Caki2 (cell line): ENCODE measurements around the gene TOR1AIP1. TPM values are rescaled to one million over a fixed set of nuclear protein-coding genes. Genes with fewer than 3 reads are reported as not detected.
"Not testable (repeated sequence)": the region's sequence is repeated elsewhere in the genome, so short reads cannot be mapped to it uniquely, and the experiment has no call there.

Experiments
- DNase-seq: peaks from one replicate; pipeline ENCODE4 v3.0.0-alpha.2; 2015; ENCODE audit warnings: low read depth
- in situ Hi-C: cut with HindIII; loops from 2 replicates; pipeline ENCODE4 v1.10.0; 2016; ENCODE audit warnings: low sequenced_read_pairs, low pct_unique_long_range_greater_than_20kb, mixed read lengths
- total RNA-seq: library from RNA; depleted of rRNA; stranded (reverse); fragments of >200 nt; shearing (Covaris generic); gene quantifications from 2 replicates; pipeline ENCODE4 v1.2.3, GENCODE V29; 2014; ENCODE audit warnings: low replicate concordance; rRNA removed

The TOR1AIP1 gene, protein sequence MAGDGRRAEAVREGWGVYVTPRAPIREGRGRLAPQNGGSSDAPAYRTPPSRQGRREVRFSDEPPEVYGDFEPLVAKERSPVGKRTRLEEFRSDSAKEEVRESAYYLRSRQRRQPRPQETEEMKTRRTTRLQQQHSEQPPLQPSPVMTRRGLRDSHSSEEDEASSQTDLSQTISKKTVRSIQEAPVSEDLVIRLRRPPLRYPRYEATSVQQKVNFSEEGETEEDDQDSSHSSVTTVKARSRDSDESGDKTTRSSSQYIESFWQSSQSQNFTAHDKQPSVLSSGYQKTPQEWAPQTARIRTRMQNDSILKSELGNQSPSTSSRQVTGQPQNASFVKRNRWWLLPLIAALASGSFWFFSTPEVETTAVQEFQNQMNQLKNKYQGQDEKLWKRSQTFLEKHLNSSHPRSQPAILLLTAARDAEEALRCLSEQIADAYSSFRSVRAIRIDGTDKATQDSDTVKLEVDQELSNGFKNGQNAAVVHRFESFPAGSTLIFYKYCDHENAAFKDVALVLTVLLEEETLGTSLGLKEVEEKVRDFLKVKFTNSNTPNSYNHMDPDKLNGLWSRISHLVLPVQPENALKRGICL
- total RNA-seq, result 17.7 and 20.9 TPM in 2 replicates

GRCh38 chr1:179882253-179883039 is at the start of gene TOR1AIP1:
TOR1AIP1 (plus strand) TSS chr1:179882285; CDS start chr1:179882503, 218 bp downstream.
- peak; percentile 98 for DNase-seq
- in situ Hi-C loops, result no loop called here

GRCh38 chr1:179836686-179837445 is 45.2 kb upstream of the TOR1AIP1 start:
- DNase-seq, in situ Hi-C loops: not testable (repeated sequence)

GRCh38 chr1:179840107-179840506 is 42.0 kb upstream of the TOR1AIP1 start:
- DNase-seq, result no peak
- in situ Hi-C loops, result no loop called here

GRCh38 chr1:179848233-179848632 is 33.9 kb upstream of the TOR1AIP1 start:
- no peak for DNase-seq

GRCh38 chr1:179853102-179853501 is 29.0 kb upstream of the TOR1AIP1 start:
- in situ Hi-C loops, result no loop called here
- no peak for DNase-seq

More at GRCh38 chr1:179848233-179848632, 33.9 kb upstream of the TOR1AIP1 start:
- in situ Hi-C loops, result no loop called here

- DNase-seq, in situ Hi-C loops: not testable (repeated sequence)
Measured at GRCh38 chr1:179855831-179856230, 26.3 kb upstream of the TOR1AIP1 start.

GRCh38 chr1:179856296-179856695 is 25.8 kb upstream of the TOR1AIP1 start:
- no peak for DNase-seq

GRCh38 chr1:179857009-179857408 is 25.1 kb upstream of the TOR1AIP1 start:
- no peak for DNase-seq
- in situ Hi-C loops, result no loop called here

More at GRCh38 chr1:179856296-179856695, 25.8 kb upstream of the TOR1AIP1 start:
- in situ Hi-C loops, result no loop called here

DNA sequence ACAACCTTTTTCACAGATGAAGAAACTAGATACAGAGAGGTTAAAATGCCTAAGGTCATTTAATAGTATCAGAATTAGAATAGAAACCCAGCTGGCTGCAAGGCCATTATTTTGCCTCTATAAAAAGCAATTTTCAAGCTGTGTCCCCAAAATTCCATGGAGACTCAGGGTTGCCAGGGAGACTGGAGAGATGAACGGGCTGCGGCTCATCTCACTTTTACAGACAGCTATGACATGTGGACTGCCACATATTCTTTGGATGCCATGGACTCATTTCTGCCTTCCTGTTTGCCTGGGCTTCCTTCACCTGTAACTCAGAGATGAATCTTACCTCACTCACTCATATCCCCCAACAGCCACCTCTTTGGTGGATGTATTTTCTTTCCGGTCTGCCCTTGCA is 21.4 kb upstream of the TOR1AIP1 start:
- in situ Hi-C loops, result no loop called here

GRCh38 chr1:179865377-179865776 is 16.7 kb upstream of the TOR1AIP1 start:
- in situ Hi-C loops, result no loop called here
- DNase-seq, result no peak

More for the DNA sequence above, 21.4 kb upstream of the TOR1AIP1 start:
- DNase-seq, result no peak

DNA sequence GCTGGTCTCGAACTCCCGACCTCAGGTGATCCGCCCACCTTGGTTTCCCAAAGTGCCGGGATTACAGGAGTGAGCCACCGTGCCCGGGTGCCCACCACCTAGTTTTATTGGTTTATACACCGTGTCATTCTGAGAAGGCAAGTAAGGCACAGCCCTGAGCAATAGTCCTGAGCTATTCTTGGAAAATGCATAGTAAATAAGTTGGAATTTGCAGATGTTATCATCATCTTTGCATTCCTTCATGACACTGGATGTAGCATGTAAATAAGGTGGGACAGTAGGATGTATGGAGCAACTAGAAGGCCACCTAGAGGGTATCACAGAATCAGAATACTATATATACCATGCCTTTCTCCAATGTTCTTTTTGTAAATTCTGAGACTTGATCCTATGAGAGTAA is 15.5 kb upstream of the TOR1AIP1 start:
- no peak for DNase-seq
- in situ Hi-C loops, result no loop called here

GRCh38 chr1:179867493-179868330 is 14.4 kb upstream of the TOR1AIP1 start:
- peak; percentile 48 for DNase-seq
- in situ Hi-C loops, result no loop called here

DNA sequence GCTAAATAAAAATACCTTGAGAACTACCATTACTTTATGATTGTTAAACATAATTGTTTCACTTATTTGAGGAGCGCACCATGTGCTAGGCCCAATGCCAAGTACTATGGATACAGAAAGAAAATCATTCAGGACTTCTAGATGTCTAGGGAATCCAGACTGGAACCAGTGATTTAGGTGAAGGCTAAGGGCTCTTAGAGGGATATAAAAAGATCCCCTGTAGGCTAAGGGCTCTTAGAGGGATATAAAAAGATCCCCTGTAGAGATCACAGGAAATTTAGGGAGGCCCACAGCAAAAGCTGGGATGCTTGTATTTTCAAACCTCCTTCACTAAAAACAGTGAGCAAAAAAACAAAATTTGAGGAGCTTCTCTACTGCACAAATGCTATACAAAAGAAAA is 11.2 kb upstream of the TOR1AIP1 start:
- DNase-seq, result no peak
- in situ Hi-C loops, result no loop called here

- in situ Hi-C loops, result no loop called here
Measured at GRCh38 chr1:179871940-179872339, 10.1 kb upstream of the TOR1AIP1 start.

DNA sequence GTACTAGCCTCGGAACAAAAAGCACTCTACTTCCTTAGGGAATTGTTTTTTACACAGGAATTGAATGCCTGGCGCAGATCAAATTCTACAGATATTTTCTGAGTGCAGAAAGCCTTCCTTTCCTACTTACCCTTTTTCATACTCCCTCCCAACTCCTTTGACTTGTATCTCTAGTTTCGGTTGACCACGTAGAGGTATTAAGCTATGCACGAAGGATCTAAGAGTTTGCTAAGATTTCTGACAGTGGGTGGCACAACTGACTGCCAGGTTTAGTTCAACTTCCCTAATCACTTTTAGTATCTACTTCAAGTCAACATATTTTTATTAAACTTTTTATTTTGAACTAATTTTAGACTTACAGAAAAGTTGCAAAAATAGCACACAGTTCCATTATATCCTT is 9.5 kb upstream of the TOR1AIP1 start:
- DNase-seq, result no peak
- in situ Hi-C loops, result no loop called here

More at GRCh38 chr1:179871940-179872339, 10.1 kb upstream of the TOR1AIP1 start:
- no peak for DNase-seq

- in situ Hi-C loops, result no loop called here
Measured at GRCh38 chr1:179873438-179873851, 8.6 kb upstream of the TOR1AIP1 start.

DNA sequence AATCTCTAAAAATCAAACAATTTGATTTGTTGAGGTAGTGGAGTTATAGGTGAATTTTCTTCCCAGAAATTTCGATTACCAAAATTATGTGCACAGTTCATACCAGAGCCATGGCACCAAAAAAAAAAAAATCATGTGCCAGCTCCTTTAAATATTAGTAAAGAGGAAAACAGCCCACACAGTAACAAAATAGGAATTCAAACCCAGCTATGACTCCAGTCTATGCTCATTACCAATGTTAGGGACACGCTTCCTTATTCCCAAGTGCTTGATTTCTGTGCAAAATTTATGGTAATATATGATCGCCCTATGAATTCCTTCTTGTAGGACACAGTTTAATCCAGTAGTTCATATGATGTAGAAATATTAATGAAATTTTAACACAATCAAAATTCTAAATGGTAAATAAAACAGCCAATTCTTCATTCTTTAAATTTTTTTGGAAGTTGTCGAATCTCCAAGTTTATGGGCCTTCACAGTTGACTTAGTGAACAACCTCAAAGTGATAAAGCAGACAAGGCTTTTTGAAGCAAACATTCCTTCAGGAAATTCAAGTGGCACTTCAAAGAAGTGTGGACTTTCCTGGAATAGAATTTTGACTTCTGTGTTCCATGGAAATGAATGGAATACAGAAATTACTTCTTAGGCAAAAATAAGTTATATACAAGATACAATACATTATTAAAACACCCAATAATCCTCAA is 6.3 kb upstream of the TOR1AIP1 start:
- in situ Hi-C loops, result no loop called here
- no peak for DNase-seq

More at GRCh38 chr1:179873438-179873851, 8.6 kb upstream of the TOR1AIP1 start:
- DNase-seq, result no peak
